ENCODE measurements around the gene ZNF329. TPM values are rescaled to one million over a fixed set of nuclear protein-coding genes. Genes with fewer than 3 reads are reported as not detected.

ZNF329 gene
- polyA plus RNA-seq, 1 experiment: 5.5 TPM

- POLR2A ChIA-PET: no interaction called here
These were observed 4.7 kb downstream of the ZNF329 start for GRCh38 chr19:58145849-58146248.

DNA sequence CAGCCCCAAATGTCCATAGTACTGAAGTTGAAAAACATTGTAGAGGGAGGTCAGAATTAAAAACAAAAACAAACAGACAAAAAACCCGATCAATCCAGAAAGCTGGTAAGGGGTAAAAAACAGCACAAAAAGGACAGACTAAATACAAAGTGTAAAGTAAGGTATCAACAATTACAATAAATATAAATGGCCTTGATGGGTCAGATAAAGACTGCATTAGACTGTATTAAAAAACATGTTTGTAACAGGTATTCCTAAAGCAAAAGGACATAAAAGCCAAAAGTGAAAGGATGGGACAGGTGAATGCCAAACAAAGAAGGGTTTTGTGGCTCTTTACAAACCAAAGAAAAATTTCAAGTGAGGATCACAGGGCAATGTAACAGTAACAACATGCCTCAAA, 16.3 kb downstream of the ZNF329 start:
- H3K4me3 ChIP-seq (ENCODE audit: low read depth, low read length): no peak overlapping the region
- ChIA-PET CTCF (no interaction called here), POLR2A (no interaction called here)
- H3K36me3 ChIP-seq (ENCODE audit: control insufficient read depth, insufficient read depth, low read length): peaks cover 16% of the 10 kb centered on the region
- DNase-seq (ENCODE audit: low read depth): no peak
- no peaks in the 10 kb centered on the region for H3K27me3 ChIP-seq (ENCODE audit: control insufficient read depth, insufficient read depth, low read length)
- TF ChIP-seq, protein P1, sequence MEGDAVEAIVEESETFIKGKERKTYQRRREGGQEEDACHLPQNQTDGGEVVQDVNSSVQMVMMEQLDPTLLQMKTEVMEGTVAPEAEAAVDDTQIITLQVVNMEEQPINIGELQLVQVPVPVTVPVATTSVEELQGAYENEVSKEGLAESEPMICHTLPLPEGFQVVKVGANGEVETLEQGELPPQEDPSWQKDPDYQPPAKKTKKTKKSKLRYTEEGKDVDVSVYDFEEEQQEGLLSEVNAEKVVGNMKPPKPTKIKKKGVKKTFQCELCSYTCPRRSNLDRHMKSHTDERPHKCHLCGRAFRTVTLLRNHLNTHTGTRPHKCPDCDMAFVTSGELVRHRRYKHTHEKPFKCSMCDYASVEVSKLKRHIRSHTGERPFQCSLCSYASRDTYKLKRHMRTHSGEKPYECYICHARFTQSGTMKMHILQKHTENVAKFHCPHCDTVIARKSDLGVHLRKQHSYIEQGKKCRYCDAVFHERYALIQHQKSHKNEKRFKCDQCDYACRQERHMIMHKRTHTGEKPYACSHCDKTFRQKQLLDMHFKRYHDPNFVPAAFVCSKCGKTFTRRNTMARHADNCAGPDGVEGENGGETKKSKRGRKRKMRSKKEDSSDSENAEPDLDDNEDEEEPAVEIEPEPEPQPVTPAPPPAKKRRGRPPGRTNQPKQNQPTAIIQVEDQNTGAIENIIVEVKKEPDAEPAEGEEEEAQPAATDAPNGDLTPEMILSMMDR (IDR thresholded peaks at IDR 0.05; ENCODE audit: insufficient read depth, low read depth, low read length): no peak

More at GRCh38 chr19:58145849-58146248, 4.7 kb downstream of the ZNF329 start:
- DNase-seq (ENCODE audit: low read depth): no peak
- H3K4me3 ChIP-seq (ENCODE audit: low read depth, low read length): no peak overlapping the region
- CTCF ChIA-PET: no interaction called here
- TF ChIP-seq, protein P1 (IDR thresholded peaks at IDR 0.05; ENCODE audit: insufficient read depth, low read depth, low read length): no peak
- H3K36me3 ChIP-seq (ENCODE audit: control insufficient read depth, insufficient read depth, low read length): peaks cover 2% of the 10 kb centered on the region; the same call in 1 of the 2 replicates
- no peaks in the 10 kb centered on the region for H3K27me3 ChIP-seq (ENCODE audit: control insufficient read depth, insufficient read depth, low read length)

DNA sequence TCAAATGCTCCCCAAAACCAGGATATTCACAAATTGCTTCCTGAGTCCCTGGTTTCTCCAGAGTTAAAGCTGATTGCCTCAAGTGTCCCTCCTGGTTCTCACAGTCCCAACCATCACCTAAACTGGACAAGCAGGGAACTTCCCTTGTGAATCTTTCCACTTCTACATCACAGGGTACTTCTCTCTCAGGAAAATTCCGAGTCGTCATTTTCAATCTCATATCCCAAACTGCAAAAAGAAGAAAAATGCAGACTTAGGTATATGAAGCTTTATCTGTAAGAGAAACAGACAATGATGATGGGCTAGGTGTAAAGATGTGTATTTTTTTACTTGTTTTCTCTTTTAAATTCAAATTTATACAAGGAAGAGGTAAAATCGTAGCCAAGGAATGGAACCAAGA, 21.3 kb downstream of the ZNF329 start:
- H3K36me3 ChIP-seq (ENCODE audit: control insufficient read depth, insufficient read depth, low read length): peaks cover 21% of the 10 kb centered on the region
- CTCF ChIA-PET: no interaction called here
- TF ChIP-seq, protein P1 (IDR thresholded peaks at IDR 0.05; ENCODE audit: insufficient read depth, low read depth, low read length): no peak

GRCh38 chr19:58128041-58128685, 22.4 kb downstream of the ZNF329 start:
- ChIA-PET POLR2A (no interaction called here), CTCF (no interaction called here)
- DNase-seq (ENCODE audit: low read depth): no peak
- H3K36me3 ChIP-seq (ENCODE audit: control insufficient read depth, insufficient read depth, low read length): peaks cover 19% of the 10 kb centered on the region
- H3K4me3 ChIP-seq (ENCODE audit: low read depth, low read length): no peak overlapping the region
- no peaks in the 10 kb centered on the region for H3K27me3 ChIP-seq (ENCODE audit: control insufficient read depth, insufficient read depth, low read length)
- TF ChIP-seq, protein P1 (IDR thresholded peaks at IDR 0.05; ENCODE audit: insufficient read depth, low read depth, low read length): no peak

More for the DNA sequence above, 21.3 kb downstream of the ZNF329 start:
- H3K4me3 ChIP-seq (ENCODE audit: low read depth, low read length): no peak overlapping the region
- no peak for DNase-seq (ENCODE audit: low read depth)
- POLR2A ChIA-PET: no interaction called here
- H3K27me3 ChIP-seq (ENCODE audit: control insufficient read depth, insufficient read depth, low read length): no peaks in the 10 kb centered on the region

GRCh38 chr19:58123354-58123753, 27.2 kb downstream of the ZNF329 start:
- Histone ChIP-seq H3K36me3 (ENCODE audit: control insufficient read depth, insufficient read depth, low read length) (peaks cover 4% of the 10 kb centered on the region), H3K27me3 (ENCODE audit: control insufficient read depth, insufficient read depth, low read length) (no peaks in the 10 kb centered on the region), H3K4me3 (ENCODE audit: low read depth, low read length) (no peak overlapping the region)
- DNase-seq (ENCODE audit: low read depth): no peak
- CTCF ChIA-PET: no interaction called here
- POLR2A ChIA-PET: no interaction called here
- TF ChIP-seq, protein P1 (IDR thresholded peaks at IDR 0.05; ENCODE audit: insufficient read depth, low read depth, low read length): no peak

All from BJ (cell line).